Measurements from ENCODE around the gene PRRX1.

Gene PRRX1

GRCh38 chr1:170720661-170721060 lies 56.7 kb downstream of the PRRX1 start:
- no peak for DNase-seq (ENCODE audit: low spot score)

GRCh38 chr1:170721621-170722020 lies 57.7 kb downstream of the PRRX1 start:
- no peak for DNase-seq (ENCODE audit: low spot score)

GRCh38 chr1:170723518-170723917 lies 59.6 kb downstream of the PRRX1 start:
- DNase-seq (ENCODE audit: low spot score), result no peak

- no peak for DNase-seq (ENCODE audit: low spot score)
Measured at GRCh38 chr1:170725326-170725725, 61.4 kb downstream of the PRRX1 start.

GRCh38 chr1:170727963-170728362 lies 64.0 kb downstream of the PRRX1 start:
- no peak for DNase-seq (ENCODE audit: low spot score)

- no peak for DNase-seq (ENCODE audit: low spot score)
Measured at GRCh38 chr1:170729225-170730002, 65.5 kb downstream of the PRRX1 start.

- DNase-seq (ENCODE audit: low spot score), result no peak
Measured at GRCh38 chr1:170730014-170730413, 66.1 kb downstream of the PRRX1 start.

GRCh38 chr1:170730438-170730837 lies 66.5 kb downstream of the PRRX1 start:
- DNase-seq (ENCODE audit: low spot score), result no peak

GRCh38 chr1:170731566-170732251 lies 67.8 kb downstream of the PRRX1 start:
- DNase-seq (ENCODE audit: low spot score), result no peak

- DNase-seq (ENCODE audit: low spot score), result no peak
Measured at GRCh38 chr1:170732252-170732588, 68.3 kb downstream of the PRRX1 start.

- no peak for DNase-seq (ENCODE audit: low spot score)
Measured at GRCh38 chr1:170734412-170735175, 70.7 kb downstream of the PRRX1 start.

GRCh38 chr1:170735366-170736263 lies 71.7 kb downstream of the PRRX1 start:
- DNase-seq (ENCODE audit: low spot score), result no peak

GRCh38 chr1:170739803-170740202 lies 75.9 kb downstream of the PRRX1 start:
- no peak for DNase-seq (ENCODE audit: low spot score)

- DNase-seq (ENCODE audit: low spot score), result no peak
Measured at GRCh38 chr1:170741678-170742077, 77.7 kb downstream of the PRRX1 start.

- DNase-seq (ENCODE audit: low spot score), result no peak
Measured at GRCh38 chr1:170742600-170742999, 78.7 kb downstream of the PRRX1 start.

GRCh38 chr1:170743083-170743482 lies 79.2 kb downstream of the PRRX1 start:
- no peak for DNase-seq (ENCODE audit: low spot score)

GRCh38 chr1:170749549-170749948 lies 85.6 kb downstream of the PRRX1 start:
- no peak for DNase-seq (ENCODE audit: low spot score)

GRCh38 chr1:170749959-170750358 lies 86.0 kb downstream of the PRRX1 start:
- no peak for DNase-seq (ENCODE audit: low spot score)

- DNase-seq (ENCODE audit: low spot score), result no peak
Measured at GRCh38 chr1:170755795-170756194, 91.9 kb downstream of the PRRX1 start.

- no peak for DNase-seq (ENCODE audit: low spot score)
Measured at GRCh38 chr1:170758992-170759391, 95.1 kb downstream of the PRRX1 start.

GRCh38 chr1:170765279-170765678 lies 101.3 kb downstream of the PRRX1 start:
- DNase-seq (ENCODE audit: low spot score), result no peak
